ENCODE measurements around the gene TBCK. TPM values are rescaled to one million over a fixed set of nuclear protein-coding genes. Genes with fewer than 3 reads are reported as not detected.

Gene TBCK
- total and polyA plus RNA-seq, 2 of the 13 experiments (the other 11 are each of a cell fraction or from before 2014, with no cell fraction given) = 51.0 to 62.4 TPM

GRCh38 chr4:105998171-105999063, 317.6 kb downstream of the TBCK start (continued):
- TF ChIP-seq CBX1 (IDR thresholded peaks at IDR 0.05; ENCODE audit: low read depth) (no peak), ZNF564 (CRISPR knock-in tag; IDR thresholded peaks at IDR 0.05) (0 out of 2 replicates have a peak, but pooled peaks have one; percentile 41), ZNF790 (CRISPR knock-in tag; IDR thresholded peaks at IDR 0.05; ENCODE audit: borderline replicate concordance) (no peak), HNF1B (CRISPR knock-in tag; IDR thresholded peaks at IDR 0.05) (peak; percentile 90), EP300 (IDR thresholded peaks at IDR 0.05; ENCODE audit: low read depth in 2 of 2, low read length in 2 of 2) (peak in 1 of 2 experiments; percentile 67; a peak in 1 of 4 replicates), EP300 (CRISPR knock-in tag; IDR thresholded peaks at IDR 0.05; ENCODE audit: borderline replicate concordance) (peak; percentile 56; the same call in 1 of the 2 replicates), PBX2 (CRISPR knock-in tag; IDR thresholded peaks at IDR 0.05) (peak; percentile 68; the same call in 1 of the 2 replicates), ETS1 (CRISPR knock-in tag; IDR thresholded peaks at IDR 0.05) (no peak), ZBTB34 (CRISPR knock-in tag; IDR thresholded peaks at IDR 0.05) (peak; percentile 65; the same call in 1 of the 2 replicates), ZNF800 (CRISPR knock-in tag; IDR thresholded peaks at IDR 0.05) (no peak), SRY (CRISPR knock-in tag; IDR thresholded peaks at IDR 0.05) (no peak), TEF (CRISPR knock-in tag; IDR thresholded peaks at IDR 0.05) (no peak), MAF1 (CRISPR knock-in tag; IDR thresholded peaks at IDR 0.05; ENCODE audit: borderline replicate concordance) (no peak), ZNF644 (CRISPR knock-in tag; IDR thresholded peaks at IDR 0.05; ENCODE audit: low read depth) (peak; percentile 28; the same call in 1 of the 2 replicates), ZNF205 (CRISPR knock-in tag; IDR thresholded peaks at IDR 0.05) (no peak), FOXP1 (IDR thresholded peaks at IDR 0.05) (no peak), FOXP1 (CRISPR knock-in tag; IDR thresholded peaks at IDR 0.05) (peak; percentile 83), SALL2 (CRISPR knock-in tag; IDR thresholded peaks at IDR 0.05) (no peak), POGZ (CRISPR knock-in tag; IDR thresholded peaks at IDR 0.05) (peak; percentile 73), ZBTB20 (CRISPR knock-in tag; IDR thresholded peaks at IDR 0.05; ENCODE audit: borderline replicate concordance, low read depth) (peak; percentile 86; the same call in 1 of the 2 replicates), BORCS8-MEF2B (CRISPR knock-in tag; IDR thresholded peaks at IDR 0.05) (0 out of 2 replicates have a peak, but pooled peaks have one; percentile 30)
